ENCODE measurements around the gene RASGRP1. TPM values are rescaled to one million over a fixed set of nuclear protein-coding genes. Genes with fewer than 3 reads are reported as not detected.

Gene RASGRP1
- total RNA-seq, 6 donors from 2014 or later: 2.9 to 6.8 (median 4.6) TPM

GRCh38 chr15:38549222-38549621 lies 15.4 kb downstream of the RASGRP1 start:
- H3K4me3 ChIP-seq: no peak overlapping the region
- H3K27me3 ChIP-seq: no peaks in the 10 kb centered on the region
- no peak for TF ChIP-seq POLR2A (IDR thresholded peaks at IDR 0.05)
- no peak for TF ChIP-seq POLR2AphosphoS5 (IDR thresholded peaks at IDR 0.05)
- TF ChIP-seq, protein P1, sequence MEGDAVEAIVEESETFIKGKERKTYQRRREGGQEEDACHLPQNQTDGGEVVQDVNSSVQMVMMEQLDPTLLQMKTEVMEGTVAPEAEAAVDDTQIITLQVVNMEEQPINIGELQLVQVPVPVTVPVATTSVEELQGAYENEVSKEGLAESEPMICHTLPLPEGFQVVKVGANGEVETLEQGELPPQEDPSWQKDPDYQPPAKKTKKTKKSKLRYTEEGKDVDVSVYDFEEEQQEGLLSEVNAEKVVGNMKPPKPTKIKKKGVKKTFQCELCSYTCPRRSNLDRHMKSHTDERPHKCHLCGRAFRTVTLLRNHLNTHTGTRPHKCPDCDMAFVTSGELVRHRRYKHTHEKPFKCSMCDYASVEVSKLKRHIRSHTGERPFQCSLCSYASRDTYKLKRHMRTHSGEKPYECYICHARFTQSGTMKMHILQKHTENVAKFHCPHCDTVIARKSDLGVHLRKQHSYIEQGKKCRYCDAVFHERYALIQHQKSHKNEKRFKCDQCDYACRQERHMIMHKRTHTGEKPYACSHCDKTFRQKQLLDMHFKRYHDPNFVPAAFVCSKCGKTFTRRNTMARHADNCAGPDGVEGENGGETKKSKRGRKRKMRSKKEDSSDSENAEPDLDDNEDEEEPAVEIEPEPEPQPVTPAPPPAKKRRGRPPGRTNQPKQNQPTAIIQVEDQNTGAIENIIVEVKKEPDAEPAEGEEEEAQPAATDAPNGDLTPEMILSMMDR (IDR thresholded peaks at IDR 0.05): no peak
- no peak for TF ChIP-seq EP300 (IDR thresholded peaks at IDR 0.05)
- ATAC-seq (ENCODE audit: low FRiP score in 2 of 2): no peak
- H3K36me3 ChIP-seq: no peaks in the 10 kb centered on the region
- no peaks in the 10 kb centered on the region for H3K9me3 ChIP-seq
- DNase-seq: no peak
- H3K27ac ChIP-seq: no peak overlapping the region
- no peaks in the 10 kb centered on the region for H3K4me1 ChIP-seq

DNA sequence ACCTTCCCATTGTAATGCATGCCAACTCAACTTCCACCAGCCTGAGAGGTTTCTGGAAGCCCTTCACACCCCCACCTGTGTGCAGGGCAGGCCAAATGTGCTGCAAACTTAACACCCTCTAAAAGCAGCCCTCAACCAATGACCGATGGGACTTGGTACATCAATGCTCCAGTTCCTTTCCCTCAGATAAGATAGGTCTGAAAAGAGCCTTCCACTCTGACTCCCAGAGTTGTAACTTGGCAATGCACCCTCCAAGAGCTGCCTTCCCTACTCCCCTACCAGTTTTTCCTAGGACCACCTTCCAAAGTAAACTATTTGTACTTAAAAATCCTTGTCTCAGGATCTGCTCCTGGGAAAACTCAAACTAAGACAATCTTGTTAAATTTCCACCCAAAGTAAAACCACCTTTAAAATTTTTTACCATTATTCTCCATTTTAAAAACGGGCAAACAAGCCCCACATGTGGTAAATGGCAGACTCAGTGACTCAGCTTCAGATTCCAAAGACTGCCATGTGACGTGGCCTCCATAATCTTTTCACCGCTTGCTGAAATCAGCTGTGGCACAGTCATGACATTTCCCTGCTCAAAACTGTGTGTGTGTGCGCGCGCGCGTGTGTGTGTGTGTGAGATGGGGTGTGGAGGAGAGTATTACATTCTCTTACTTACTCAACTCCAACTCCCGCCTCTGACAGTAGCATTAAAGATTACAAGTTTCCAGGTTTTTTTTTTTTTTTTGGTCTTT lies 17.2 kb downstream of the RASGRP1 start:
- TF ChIP-seq, protein P1 (IDR thresholded peaks at IDR 0.05): no peak
- no peak for TF ChIP-seq POLR2AphosphoS5 (IDR thresholded peaks at IDR 0.05)
- no peak for TF ChIP-seq POLR2A (IDR thresholded peaks at IDR 0.05)
- TF ChIP-seq EP300 (IDR thresholded peaks at IDR 0.05): no peak
- Histone ChIP-seq H3K4me3 (no peak overlapping the region), H3K27me3 (no peaks in the 10 kb centered on the region), H3K9me3 (no peaks in the 10 kb centered on the region), H3K4me1 (no peaks in the 10 kb centered on the region), H3K27ac (no peak overlapping the region), H3K36me3 (no peaks in the 10 kb centered on the region)
- DNase-seq: peak in 1 of 2 donors; percentile 8
- 90 to 94% methylated on average over 10 of the region's 10 CpGs for WGBS, 2 donors
- ATAC-seq (ENCODE audit: low FRiP score in 2 of 2): no peak

GRCh38 chr15:38545179-38545578 lies 19.4 kb downstream of the RASGRP1 start:
- Histone ChIP-seq H3K36me3 (no peaks in the 10 kb centered on the region), H3K9me3 (no peaks in the 10 kb centered on the region), H3K4me3 (no peak overlapping the region), H3K4me1 (no peaks in the 10 kb centered on the region), H3K27ac (no peak overlapping the region), H3K27me3 (no peaks in the 10 kb centered on the region)
- TF ChIP-seq, protein P1 (IDR thresholded peaks at IDR 0.05): no peak
- TF ChIP-seq POLR2AphosphoS5 (IDR thresholded peaks at IDR 0.05) (no peak), EP300 (IDR thresholded peaks at IDR 0.05) (no peak), POLR2A (IDR thresholded peaks at IDR 0.05) (no peak)
- WGBS, 2 donors: 65 to 88% methylated on average over 2 of the region's 2 CpGs
- ATAC-seq (ENCODE audit: low FRiP score in 2 of 2) (no peak), DNase-seq (no peak)

GRCh38 chr15:38541026-38541425 lies 23.6 kb downstream of the RASGRP1 start:
- no peaks in the 10 kb centered on the region for H3K27me3 ChIP-seq
- no peak overlapping the region for H3K27ac ChIP-seq
- no peaks in the 10 kb centered on the region for H3K9me3 ChIP-seq
- ATAC-seq (ENCODE audit: low FRiP score in 2 of 2) (no peak), DNase-seq (no peak)
- no peak overlapping the region for H3K4me3 ChIP-seq
- no peak for TF ChIP-seq EP300 (IDR thresholded peaks at IDR 0.05)
- TF ChIP-seq POLR2AphosphoS5 (IDR thresholded peaks at IDR 0.05): no peak
- no peaks in the 10 kb centered on the region for H3K4me1 ChIP-seq
- H3K36me3 ChIP-seq: no peaks in the 10 kb centered on the region
- WGBS, 2 donors: 89% methylated on average over 7 of the region's 7 CpGs

DNA sequence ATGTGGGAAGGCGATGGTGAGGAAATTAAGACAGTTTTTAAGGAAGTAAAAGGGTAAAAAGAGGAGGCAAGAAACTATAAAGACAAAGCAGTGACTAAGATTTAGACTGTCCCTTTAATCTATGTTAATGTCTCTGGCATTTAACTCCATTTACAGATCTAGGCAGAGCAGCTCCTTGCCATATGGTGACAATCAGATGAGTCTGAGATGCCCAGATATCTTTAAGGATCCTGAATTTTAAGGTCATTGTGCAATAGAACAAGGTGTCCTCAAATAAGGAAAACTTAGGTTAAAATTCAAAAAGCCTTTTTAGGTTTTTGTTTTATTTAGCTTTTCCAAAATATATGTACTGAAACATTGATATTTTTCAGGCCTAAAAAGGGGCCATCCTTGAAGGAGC lies 24.1 kb downstream of the RASGRP1 start:
- Histone ChIP-seq H3K36me3 (no peaks in the 10 kb centered on the region), H3K27me3 (no peaks in the 10 kb centered on the region), H3K4me1 (no peaks in the 10 kb centered on the region), H3K27ac (no peak overlapping the region), H3K9me3 (no peaks in the 10 kb centered on the region), H3K4me3 (no peak overlapping the region)
- 85 to 88% methylated on average over 1 of the region's 1 CpG for WGBS, 2 donors
- ATAC-seq (ENCODE audit: low FRiP score in 2 of 2): no peak
- TF ChIP-seq POLR2AphosphoS5 (IDR thresholded peaks at IDR 0.05): no peak
- TF ChIP-seq, protein P1 (IDR thresholded peaks at IDR 0.05): no peak
- no peak for TF ChIP-seq EP300 (IDR thresholded peaks at IDR 0.05)
- no peak for TF ChIP-seq POLR2A (IDR thresholded peaks at IDR 0.05)
- DNase-seq: no peak
